GM23248 (cell line): ENCODE measurements around the gene HLCS. TPM values are rescaled to one million over a fixed set of nuclear protein-coding genes. Genes with fewer than 3 reads are reported as not detected.

Experiments
- DNase-seq: peaks from one replicate; pipeline ENCODE4 v3.0.0-alpha.2; 2015
- H2AFZ ChIP-seq: fragments of 200-600 bp; sonication (generic); 2 replicates; pipeline ENCODE4 v1.6.1; 2016; ENCODE audit warnings: antibody characterized with exemption
- H3F3A ChIP-seq: fragments of 200-600 bp; sonication (generic); 2 replicates; pipeline ENCODE4 v1.6.1; 2016; ENCODE audit warnings: mild to moderate bottlenecking, antibody characterized with exemption, mixed run types; ENCODE audit not compliant: insufficient read depth
- H3K27ac ChIP-seq: fragments of 200-600 bp; sonication (generic); 2 replicates; pipeline ENCODE4 v1.5.1; 2016; ENCODE audit warnings: mild to moderate bottlenecking
- H3K27me3 ChIP-seq: fragments of 200-600 bp; sonication (generic); replicated peaks from 2 replicates; pipeline ENCODE4 v1.6.1; 2016; ENCODE audit warnings: mild to moderate bottlenecking; ENCODE audit not compliant: insufficient read depth
- H3K36me3 ChIP-seq: fragments of 200-600 bp; sonication (generic); 2 replicates; pipeline ENCODE4 v1.6.1; 2016; ENCODE audit warnings: low read depth, mild to moderate bottlenecking
- H3K4me1 ChIP-seq: fragments of 200-600 bp; sonication (generic); 2 replicates; pipeline ENCODE4 v1.6.1; 2016; ENCODE audit warnings: mild to moderate bottlenecking; ENCODE audit not compliant: insufficient read depth
- H3K4me2 ChIP-seq: fragments of 200-600 bp; sonication (generic); one replicate; pipeline ENCODE4 v1.6.1; 2016; ENCODE audit warnings: mild to moderate bottlenecking; ENCODE audit not compliant: unreplicated experiment
- H3K4me3 ChIP-seq: fragments of 200-600 bp; sonication (generic); 2 replicates; pipeline ENCODE4 v1.5.1; 2016; ENCODE audit warnings: mild to moderate bottlenecking
- H3K79me2 ChIP-seq: fragments of 200-600 bp; sonication (generic); 2 replicates; pipeline ENCODE4 v1.6.1; 2016; ENCODE audit warnings: mild to moderate bottlenecking; ENCODE audit not compliant: insufficient read depth
- H3K9ac ChIP-seq: fragments of 200-600 bp; sonication (generic); 2 replicates; pipeline ENCODE4 v1.6.1; 2016; ENCODE audit warnings: mild to moderate bottlenecking
- H3K9me2 ChIP-seq: fragments of 200-600 bp; sonication (generic); 2 replicates; pipeline ENCODE4 v1.6.1; 2016; ENCODE audit warnings: mixed run types, mild to moderate bottlenecking, moderate library complexity; ENCODE audit not compliant: insufficient read depth
- H3K9me3 ChIP-seq: fragments of 200-600 bp; sonication (generic); one replicate; pipeline ENCODE4 v1.6.1; 2017; ENCODE audit warnings: low read depth
- H4K20me1 ChIP-seq: fragments of 200-600 bp; sonication (generic); 2 replicates; pipeline ENCODE4 v1.6.0; 2016; ENCODE audit not compliant: insufficient read depth
- EZH2 ChIP-seq: fragments of 200-600 bp; sonication (generic); IDR thresholded peaks from 2 replicates; pipeline ENCODE4 v1.6.1; 2018; ENCODE audit warnings: antibody characterized with exemption, mild to moderate bottlenecking; ENCODE audit not compliant: insufficient read depth, poor library complexity, severe bottlenecking
- EZH2phosphoT487 ChIP-seq: fragments of 200-600 bp; sonication (generic); IDR thresholded peaks from 2 replicates; pipeline ENCODE4 v1.6.1; 2018; ENCODE audit warnings: antibody characterized with exemption, moderate library complexity, mild to moderate bottlenecking, low read depth; ENCODE audit not compliant: insufficient read depth
- WGBS, 2 experiments: methylation state at CpG; one replicate each; pipeline ENCODE4 v1.1.6; 2015 to 2017; ENCODE audit warnings: low lambda C conversion rate in 2 of 2, low coverage in 1 of 2; ENCODE audit errors: missing lambda C conversion rate in 2 of 2; 5-methylcytosine and 5-hydroxymethylcytosine counted together
- in situ Hi-C: fragments of 300-500 bp; cut with MboI; formaldehyde crosslinking; loops from 2 replicates; pipeline ENCODE4 v1.15.0; 2020
- polyA plus RNA-seq: library from polyadenylated mRNA; unstranded; fragments of >200 nt; fragmentation: Nextera tagmentation; extraction: Ambion mirVana; gene quantifications from 2 replicates; pipeline ENCODE4 v1.2.1, GENCODE V29; 2016
- total RNA-seq: library from RNA; depleted of rRNA; stranded (reverse); fragments of >200 nt; shearing (Covaris generic); gene quantifications from 2 replicates; pipeline ENCODE4 v1.2.3, GENCODE V29; 2014

The HLCS gene
- total and polyA plus RNA-seq, 2 experiments from 2014 or later, result 21.4 to 42.5 TPM

- no peak overlapping the region for H2AFZ ChIP-seq
- no peak for TF ChIP-seq EZH2phosphoT487
- TF ChIP-seq EZH2, result no peak
- 0 out of 2 replicates have a peak, but pooled peaks cover 5% of the 10 kb centered on the region for H3K36me3 ChIP-seq
- no peak for DNase-seq
- H3K27me3 ChIP-seq, result no peaks in the 10 kb centered on the region
- H3K9me2 ChIP-seq, result no peaks in the 10 kb centered on the region
- H3K9me3 ChIP-seq, result no peaks in the 10 kb centered on the region
- H3K4me3 ChIP-seq, result no peak overlapping the region
- H4K20me1 ChIP-seq, result no peaks in the 10 kb centered on the region
- H3K27ac ChIP-seq, result no peak overlapping the region
- H3K79me2 ChIP-seq, result no peaks in the 10 kb centered on the region; the same call in none of the 2 replicates
- no peaks in the 10 kb centered on the region for H3K4me1 ChIP-seq
- no peak overlapping the region for H3K9ac ChIP-seq
- H3F3A ChIP-seq, result 0 out of 2 replicates have a peak, but pooled peaks cover 8% of the 10 kb centered on the region
- in situ Hi-C loops, result loop anchor here (10.0 kb wide), 1 partner anchor 418 kb away; no protein-coding TSS in a partner anchor
- no peak overlapping the region for H3K4me2 ChIP-seq
- WGBS, 2 experiments, result 88 to 89% methylated on average over 18 of the region's 18 CpGs
These were observed 43.6 kb downstream of the HLCS start for GRCh38 chr21:36922861-36923260.

GRCh38 chr21:36918291-36918690, 48.2 kb downstream of the HLCS start:
- Histone ChIP-seq H3K4me3 (no peak overlapping the region), H3K9ac (no peak overlapping the region), H3K9me2 (no peaks in the 10 kb centered on the region), H2AFZ (no peak overlapping the region), H3F3A (no peaks in the 10 kb centered on the region), H3K9me3 (no peaks in the 10 kb centered on the region), H3K4me2 (no peak overlapping the region), H4K20me1 (no peaks in the 10 kb centered on the region), H3K79me2 (no peaks in the 10 kb centered on the region; the same call in 1 of the 2 replicates), H3K27ac (no peak overlapping the region), H3K36me3 (no peaks in the 10 kb centered on the region), H3K27me3 (no peaks in the 10 kb centered on the region), H3K4me1 (no peaks in the 10 kb centered on the region)
- in situ Hi-C loops, result no loop called here
- DNase-seq, result no peak
- TF ChIP-seq EZH2 (no peak), EZH2phosphoT487 (no peak)
- WGBS, 2 experiments, result 50% methylated on average over 4 of the region's 4 CpGs

- Histone ChIP-seq H4K20me1 (no peaks in the 10 kb centered on the region), H3K79me2 (no peaks in the 10 kb centered on the region; the same call in 1 of the 2 replicates), H3F3A (no peaks in the 10 kb centered on the region), H3K4me3 (no peak overlapping the region), H3K9me3 (no peaks in the 10 kb centered on the region), H3K4me2 (no peak overlapping the region), H3K27me3 (no peaks in the 10 kb centered on the region), H2AFZ (no peak overlapping the region), H3K27ac (no peak overlapping the region), H3K9ac (no peak overlapping the region), H3K4me1 (no peaks in the 10 kb centered on the region), H3K36me3 (no peaks in the 10 kb centered on the region), H3K9me2 (no peaks in the 10 kb centered on the region)
- peak; percentile 58 for DNase-seq
- whole genome bisulfite sequencing, 2 experiments, result 89 to 90% methylated on average over 8 of the region's 8 CpGs
- in situ Hi-C loops, result no loop called here
- TF ChIP-seq EZH2 (no peak), EZH2phosphoT487 (no peak)
These were observed 48.9 kb downstream of the HLCS start for GRCh38 chr21:36917471-36918158.

GRCh38 chr21:36916718-36917117, 49.8 kb downstream of the HLCS start:
- Histone ChIP-seq H2AFZ (no peak overlapping the region), H3K4me3 (no peak overlapping the region), H3K9me3 (no peaks in the 10 kb centered on the region), H3K4me1 (no peaks in the 10 kb centered on the region), H3K9ac (no peak overlapping the region), H3K9me2 (no peaks in the 10 kb centered on the region), H4K20me1 (no peaks in the 10 kb centered on the region), H3K4me2 (no peak overlapping the region), H3K36me3 (no peaks in the 10 kb centered on the region), H3F3A (no peaks in the 10 kb centered on the region), H3K79me2 (no peaks in the 10 kb centered on the region), H3K27ac (no peak overlapping the region), H3K27me3 (no peaks in the 10 kb centered on the region)
- in situ Hi-C loops, result no loop called here
- DNase-seq, result no peak
- no peak for TF ChIP-seq EZH2phosphoT487
- TF ChIP-seq EZH2, result no peak
- WGBS, 2 experiments, result 98% methylated on average over 3 of the region's 3 CpGs
